ENCODE data around the gene KIFC3. TPM values are rescaled to one million over a fixed set of nuclear protein-coding genes. Genes with fewer than 3 reads are reported as not detected.

Gene KIFC3
- total and polyA plus RNA-seq, 2 of the 8 experiments (the other 6 are each of a cell fraction or from before 2014, with no cell fraction given) = 2.1 to 7.1 TPM

DNA sequence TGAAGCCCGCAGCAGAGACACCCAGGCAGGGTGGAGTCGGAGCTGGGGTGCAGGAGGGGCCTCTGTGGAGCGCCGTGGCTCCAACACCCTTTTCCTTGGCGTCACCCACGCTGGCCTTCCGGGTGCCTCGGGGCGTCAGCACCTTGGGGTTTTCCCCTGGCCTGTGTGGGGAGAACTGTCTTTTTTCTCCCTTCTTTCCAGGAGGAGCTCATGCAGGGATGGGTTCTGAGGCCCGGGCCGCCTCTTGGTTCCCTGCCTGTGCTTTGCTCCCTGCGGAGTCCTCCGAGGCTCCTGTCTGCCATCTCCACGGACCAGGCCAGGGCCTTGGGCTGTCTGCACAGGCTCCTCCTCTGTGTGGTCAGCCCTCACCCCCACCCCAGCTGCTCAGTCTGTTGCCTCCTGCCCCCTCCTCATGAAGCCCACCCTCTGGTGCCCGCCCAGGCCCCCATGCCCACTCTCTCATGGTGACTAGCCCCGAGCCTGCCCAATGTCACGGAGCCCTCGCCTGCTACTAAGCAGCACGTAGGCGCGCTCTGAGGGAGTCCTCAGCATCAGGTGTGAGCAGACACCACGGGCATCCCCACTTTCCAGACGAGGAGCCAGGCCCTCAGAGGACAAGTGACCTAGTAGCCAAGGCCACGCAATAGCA is 61.7 kb downstream of the KIFC3 start (continued):
- TF ChIP-seq RXRA (IDR thresholded peaks at IDR 0.05; ENCODE audit: insufficient read depth, low read depth, low read length) (no peak), CTBP2 (IDR thresholded peaks at IDR 0.05; ENCODE audit: borderline replicate concordance, insufficient read depth, insufficient read length, low read length) (no peak), YY1 (IDR thresholded peaks at IDR 0.05; ENCODE audit: low read depth, low read length) (no peak)
